ENCODE data around the gene ZXDA.
"Not testable (repeated sequence)": the region's sequence is repeated elsewhere in the genome, so short reads cannot be mapped to it uniquely, and the experiment has no call there.

Gene ZXDA

DNA sequence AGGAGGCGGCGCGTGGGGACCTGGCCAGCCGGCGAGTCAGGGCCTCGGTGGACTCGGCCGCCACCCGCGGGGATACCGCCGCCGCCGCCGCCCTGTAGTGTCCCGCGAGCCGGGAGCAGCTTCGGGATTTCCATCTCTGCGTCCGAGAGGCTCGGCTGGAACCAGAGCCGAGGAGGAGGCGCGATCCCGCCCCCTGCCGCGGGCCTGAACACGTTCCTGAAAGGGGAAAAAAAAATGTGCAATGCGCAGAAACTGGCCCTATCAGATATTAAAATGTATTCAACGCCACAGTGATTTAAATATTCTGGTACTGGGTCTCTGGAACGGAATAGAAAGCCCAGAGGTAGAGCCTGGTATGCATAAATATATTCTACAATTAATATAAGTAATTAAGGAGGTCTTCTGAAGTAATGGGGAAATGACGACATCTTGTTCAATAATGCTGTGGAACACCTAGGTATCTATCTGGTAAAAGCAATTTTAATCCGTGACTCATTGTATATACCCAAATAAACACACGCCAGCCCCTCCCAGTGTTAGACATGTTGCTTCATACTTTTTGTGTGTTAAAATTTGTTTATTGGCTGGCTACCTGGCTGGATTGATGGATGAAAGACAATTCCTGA, at the start of gene ZXDA:
ZXDA (minus strand) TSS at position 172 of the 626 bp plus-strand sequence; CDS start at position 134, 38 bp downstream.
- H3K79me2 ChIP-seq; H3K9ac ChIP-seq; H3K4me1 ChIP-seq; H3K9me3 ChIP-seq (ENCODE audit: control insufficient read depth, low read length); H3K27me3 ChIP-seq (ENCODE audit: control insufficient read depth, insufficient read depth, low read length); H3K36me3 ChIP-seq (ENCODE audit: control insufficient read depth, insufficient read depth, low read length): not testable (repeated sequence)
- Histone ChIP-seq H2AFZ (peak within 1 kb of the TSS; percentile 83), H3K4me3 (ENCODE audit: low read depth, low read length) (peak within 1 kb of the TSS; percentile 49), H3K4me2 (ENCODE audit: low read length) (peak within 1 kb of the TSS; percentile 61), H3K27ac (peak within 1 kb of the TSS; percentile 87)

DNA sequence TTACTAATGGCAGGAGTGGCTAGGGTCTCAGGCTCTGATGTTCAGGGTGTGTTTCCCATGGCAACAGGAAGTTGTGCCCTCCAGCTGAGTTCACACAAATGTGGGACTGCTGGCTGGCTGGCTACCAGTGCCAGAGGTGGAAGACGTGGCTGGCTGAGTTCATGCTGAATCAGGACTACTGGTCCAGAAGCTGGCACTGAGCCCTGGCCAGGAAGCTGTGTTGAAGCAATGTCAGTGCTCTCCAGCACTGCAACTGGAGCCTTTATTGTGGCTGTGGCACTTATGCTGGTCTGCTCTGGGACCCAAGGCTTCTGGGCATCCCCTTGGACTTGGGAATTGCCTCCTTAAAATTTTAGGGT, 42.0 kb upstream of the ZXDA start:
- Histone ChIP-seq H3K27me3 (ENCODE audit: control insufficient read depth, insufficient read depth, low read length) (no peaks in the 10 kb centered on the region), H3K4me2 (ENCODE audit: low read length) (no peak overlapping the region), H3K27ac (no peak overlapping the region)

GRCh38 chrX:57951666-57952319, 41.5 kb upstream of the ZXDA start:
- H3K4me3 ChIP-seq (ENCODE audit: low read depth, low read length): no peak overlapping the region

More for the DNA sequence above, 42.0 kb upstream of the ZXDA start:
- H3K9me3 ChIP-seq (ENCODE audit: control insufficient read depth, low read length): no peaks in the 10 kb centered on the region
- H3K4me3 ChIP-seq (ENCODE audit: low read depth, low read length): no peak overlapping the region
- TF ChIP-seq, protein P1, sequence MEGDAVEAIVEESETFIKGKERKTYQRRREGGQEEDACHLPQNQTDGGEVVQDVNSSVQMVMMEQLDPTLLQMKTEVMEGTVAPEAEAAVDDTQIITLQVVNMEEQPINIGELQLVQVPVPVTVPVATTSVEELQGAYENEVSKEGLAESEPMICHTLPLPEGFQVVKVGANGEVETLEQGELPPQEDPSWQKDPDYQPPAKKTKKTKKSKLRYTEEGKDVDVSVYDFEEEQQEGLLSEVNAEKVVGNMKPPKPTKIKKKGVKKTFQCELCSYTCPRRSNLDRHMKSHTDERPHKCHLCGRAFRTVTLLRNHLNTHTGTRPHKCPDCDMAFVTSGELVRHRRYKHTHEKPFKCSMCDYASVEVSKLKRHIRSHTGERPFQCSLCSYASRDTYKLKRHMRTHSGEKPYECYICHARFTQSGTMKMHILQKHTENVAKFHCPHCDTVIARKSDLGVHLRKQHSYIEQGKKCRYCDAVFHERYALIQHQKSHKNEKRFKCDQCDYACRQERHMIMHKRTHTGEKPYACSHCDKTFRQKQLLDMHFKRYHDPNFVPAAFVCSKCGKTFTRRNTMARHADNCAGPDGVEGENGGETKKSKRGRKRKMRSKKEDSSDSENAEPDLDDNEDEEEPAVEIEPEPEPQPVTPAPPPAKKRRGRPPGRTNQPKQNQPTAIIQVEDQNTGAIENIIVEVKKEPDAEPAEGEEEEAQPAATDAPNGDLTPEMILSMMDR (IDR thresholded peaks at IDR 0.05): no peak
- H2AFZ ChIP-seq: no peak overlapping the region
- no peaks in the 10 kb centered on the region for H3K79me2 ChIP-seq
- H3K9ac ChIP-seq: no peak overlapping the region
- H3K4me1 ChIP-seq: no peaks in the 10 kb centered on the region
- no peaks in the 10 kb centered on the region for H3K36me3 ChIP-seq (ENCODE audit: control insufficient read depth, insufficient read depth, low read length)

GRCh38 chrX:57933321-57933720, 23.1 kb upstream of the ZXDA start:
- H3K4me2 ChIP-seq (ENCODE audit: low read length): no peak overlapping the region
- no peak overlapping the region for H2AFZ ChIP-seq
- no peak overlapping the region for H3K27ac ChIP-seq
- H3K79me2 ChIP-seq: no peaks in the 10 kb centered on the region
- H3K27me3 ChIP-seq (ENCODE audit: control insufficient read depth, insufficient read depth, low read length): no peaks in the 10 kb centered on the region
- H3K9me3 ChIP-seq (ENCODE audit: control insufficient read depth, low read length): no peaks in the 10 kb centered on the region
- H3K4me1 ChIP-seq: no peaks in the 10 kb centered on the region
- H3K36me3 ChIP-seq (ENCODE audit: control insufficient read depth, insufficient read depth, low read length): no peaks in the 10 kb centered on the region
- TF ChIP-seq, protein P1 (IDR thresholded peaks at IDR 0.05): no peak
- no peak overlapping the region for H3K4me3 ChIP-seq (ENCODE audit: low read depth, low read length)
- no peak overlapping the region for H3K9ac ChIP-seq

More at GRCh38 chrX:57951666-57952319, 41.5 kb upstream of the ZXDA start:
- no peaks in the 10 kb centered on the region for H3K9me3 ChIP-seq (ENCODE audit: control insufficient read depth, low read length)
- no peak overlapping the region for H2AFZ ChIP-seq
- H3K9ac ChIP-seq: no peak overlapping the region
- no peaks in the 10 kb centered on the region for H3K4me1 ChIP-seq
- TF ChIP-seq, protein P1 (IDR thresholded peaks at IDR 0.05): no peak
- no peak overlapping the region for H3K4me2 ChIP-seq (ENCODE audit: low read length)
- no peaks in the 10 kb centered on the region for H3K27me3 ChIP-seq (ENCODE audit: control insufficient read depth, insufficient read depth, low read length)
- no peaks in the 10 kb centered on the region for H3K36me3 ChIP-seq (ENCODE audit: control insufficient read depth, insufficient read depth, low read length)
- H3K79me2 ChIP-seq: no peaks in the 10 kb centered on the region
- H3K27ac ChIP-seq: no peak overlapping the region

GRCh38 chrX:57932266-57932665, 22.0 kb upstream of the ZXDA start:
- Histone ChIP-seq H3K27ac (no peak overlapping the region), H3K4me2 (ENCODE audit: low read length) (no peak overlapping the region), H3K36me3 (ENCODE audit: control insufficient read depth, insufficient read depth, low read length) (no peaks in the 10 kb centered on the region), H3K4me1 (no peaks in the 10 kb centered on the region), H3K4me3 (ENCODE audit: low read depth, low read length) (no peak overlapping the region), H2AFZ (no peak overlapping the region), H3K27me3 (ENCODE audit: control insufficient read depth, insufficient read depth, low read length) (no peaks in the 10 kb centered on the region), H3K9ac (no peak overlapping the region), H3K9me3 (ENCODE audit: control insufficient read depth, low read length) (no peaks in the 10 kb centered on the region), H3K79me2 (no peaks in the 10 kb centered on the region)
- TF ChIP-seq, protein P1 (IDR thresholded peaks at IDR 0.05): no peak

Data from parathyroid adenoma (tissue), 2 donors.